Activated naive CD4-positive, alpha-beta T cell treated with Interleukin-2 at 50 U/mL for 16 hours (primary cell): ENCODE results near the gene SPCS3.
"Not testable (repeated sequence)": the region's sequence is repeated elsewhere in the genome, so short reads cannot be mapped to it uniquely, and the experiment has no call there.

Experiments used
- DNase-seq: peaks from one replicate; pipeline ENCODE4 v3.0.0-alpha.2; 2020

Gene SPCS3

DNA sequence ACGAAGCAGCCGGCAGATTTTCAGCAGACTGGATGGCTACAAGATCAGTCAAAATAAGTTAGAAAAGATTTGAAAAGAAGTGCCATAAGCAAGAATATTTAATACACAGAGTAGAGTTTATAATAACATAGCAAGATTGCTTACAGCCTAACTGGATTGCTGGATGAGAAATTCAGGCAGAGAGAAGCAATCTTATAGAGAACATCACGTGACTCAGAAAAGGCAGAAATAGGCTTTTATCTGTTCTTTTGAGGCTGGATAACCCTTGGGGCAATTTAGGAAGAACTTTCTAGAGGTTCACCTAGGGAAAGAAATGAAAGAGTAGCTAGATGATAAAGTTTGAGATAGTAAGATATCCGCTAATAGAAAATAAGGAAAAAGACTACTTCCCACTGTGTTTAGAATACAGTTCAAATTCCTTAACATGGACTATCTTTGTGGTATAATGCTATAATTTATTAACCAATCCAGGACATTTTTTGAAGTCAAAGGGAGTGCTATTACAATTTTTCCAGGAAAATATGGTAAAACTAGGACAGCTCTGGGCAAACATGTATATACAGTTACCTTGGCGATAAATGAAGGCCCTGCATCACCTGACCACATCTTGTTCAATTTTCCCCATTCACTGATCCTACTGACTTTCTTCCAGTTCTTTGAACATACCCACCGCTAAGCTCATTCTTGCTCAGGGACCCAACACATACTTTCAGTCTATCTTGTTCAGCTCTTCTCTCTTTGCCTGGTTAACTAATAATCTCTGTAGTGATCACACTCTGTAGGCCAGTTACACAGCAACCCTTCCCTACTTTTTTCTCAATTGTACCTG lies 12.7 kb upstream of the SPCS3 start:
- DNase-seq, result no peak

DNA sequence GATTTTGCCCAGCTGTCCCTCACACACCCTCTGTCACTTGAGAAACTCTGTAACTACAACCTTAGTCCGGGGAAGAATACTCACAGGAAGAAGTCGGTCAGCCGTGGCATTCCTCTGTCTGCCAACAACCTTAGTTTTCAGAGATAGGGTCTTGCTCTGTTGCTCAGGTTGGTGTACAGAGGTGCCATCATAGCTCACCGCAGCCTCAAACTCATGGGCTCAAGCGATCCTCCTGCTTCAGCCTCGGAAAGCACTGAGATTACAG lies 12.2 kb upstream of the SPCS3 start:
- DNase-seq, result no peak

DNA sequence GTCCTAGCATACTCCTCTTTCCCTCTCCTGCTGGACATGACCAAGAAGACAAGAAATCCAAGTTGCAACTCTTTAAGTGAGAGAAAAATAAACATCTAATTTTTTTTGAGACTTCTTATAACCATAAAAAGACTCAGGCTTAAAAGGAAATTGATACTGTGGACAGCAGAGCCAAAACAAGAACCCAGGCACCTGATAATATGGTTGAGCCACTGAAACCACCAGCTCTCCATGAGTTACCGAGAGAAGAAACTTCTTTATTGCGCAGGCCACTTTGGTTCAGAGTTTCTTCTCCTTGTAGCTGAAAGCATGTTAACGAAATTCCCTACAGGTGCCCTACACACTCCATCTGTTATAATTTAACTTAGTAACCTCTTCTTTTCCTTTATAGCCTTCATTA lies 11.3 kb upstream of the SPCS3 start:
- no peak for DNase-seq

DNA sequence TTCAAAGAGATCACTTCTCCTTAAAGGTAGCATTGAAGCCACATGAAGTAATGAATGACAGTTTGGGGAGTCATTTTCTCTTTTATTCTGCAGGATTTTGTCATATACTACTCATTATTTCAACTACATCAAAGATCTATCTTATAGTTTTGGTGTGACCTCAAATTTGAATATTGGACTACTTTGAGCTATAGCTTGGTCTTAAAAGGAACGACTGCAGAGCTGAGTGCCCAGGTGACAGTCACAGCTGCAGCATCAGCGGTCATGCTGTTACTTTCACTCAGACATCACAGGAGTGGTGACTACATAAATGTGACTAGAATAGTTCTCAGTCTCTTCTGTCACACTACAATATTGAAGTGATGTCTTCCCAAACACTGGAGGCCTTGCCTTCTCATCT lies 10.7 kb upstream of the SPCS3 start:
- DNase-seq, result no peak

DNA sequence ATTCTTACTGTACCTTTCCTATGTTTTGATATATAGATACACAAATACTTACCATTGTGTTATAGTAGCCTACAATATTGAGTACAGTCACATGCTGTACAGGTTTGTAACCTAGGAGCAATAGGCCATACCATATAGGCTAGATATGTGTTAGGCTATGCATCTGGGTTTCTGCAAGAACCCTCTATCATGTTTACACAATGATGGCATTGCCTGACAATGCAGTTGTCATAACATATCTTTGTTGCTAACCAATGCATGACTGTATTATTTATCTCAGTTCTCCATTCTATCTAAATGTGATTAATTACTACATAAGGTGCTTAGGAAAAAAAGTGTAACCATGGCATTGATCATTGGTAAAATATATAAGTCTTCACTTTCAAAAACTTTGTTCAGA lies 10.0 kb upstream of the SPCS3 start:
- no peak for DNase-seq

DNA sequence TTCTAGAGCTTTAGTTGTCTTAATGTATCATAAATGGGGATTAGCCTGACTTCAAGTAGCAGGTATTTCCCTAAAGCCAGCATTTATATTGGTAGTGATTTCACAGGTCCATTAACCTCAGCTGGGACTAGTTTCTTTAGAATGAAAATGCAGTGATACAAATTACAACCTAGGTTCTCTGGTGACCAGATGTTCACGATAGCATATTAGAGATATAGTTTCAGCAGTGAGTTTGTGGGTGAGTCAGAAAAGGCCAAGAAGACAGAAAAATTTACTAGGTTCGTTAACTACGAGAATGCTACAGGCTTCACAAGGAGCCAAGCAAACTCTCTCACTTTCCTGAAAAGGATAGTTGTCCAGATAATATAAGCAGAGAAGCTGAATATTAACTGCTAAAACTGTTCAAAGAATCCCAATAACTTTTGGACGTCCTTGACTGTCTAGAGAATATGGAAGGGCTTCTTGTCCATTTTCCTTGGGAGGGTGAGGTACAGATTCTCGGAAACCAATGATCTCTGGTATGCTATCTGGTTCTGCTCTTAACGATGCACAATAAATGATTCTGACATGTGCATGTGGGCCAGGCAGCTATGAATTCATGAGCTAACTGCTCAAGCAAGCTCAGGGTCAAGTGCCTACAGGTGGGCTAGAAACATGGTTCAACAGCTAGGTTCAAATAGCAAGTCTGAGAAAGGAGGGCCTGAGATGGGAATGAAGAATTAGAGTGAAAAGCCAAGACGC lies 6.0 kb upstream of the SPCS3 start:
- no peak for DNase-seq

DNA sequence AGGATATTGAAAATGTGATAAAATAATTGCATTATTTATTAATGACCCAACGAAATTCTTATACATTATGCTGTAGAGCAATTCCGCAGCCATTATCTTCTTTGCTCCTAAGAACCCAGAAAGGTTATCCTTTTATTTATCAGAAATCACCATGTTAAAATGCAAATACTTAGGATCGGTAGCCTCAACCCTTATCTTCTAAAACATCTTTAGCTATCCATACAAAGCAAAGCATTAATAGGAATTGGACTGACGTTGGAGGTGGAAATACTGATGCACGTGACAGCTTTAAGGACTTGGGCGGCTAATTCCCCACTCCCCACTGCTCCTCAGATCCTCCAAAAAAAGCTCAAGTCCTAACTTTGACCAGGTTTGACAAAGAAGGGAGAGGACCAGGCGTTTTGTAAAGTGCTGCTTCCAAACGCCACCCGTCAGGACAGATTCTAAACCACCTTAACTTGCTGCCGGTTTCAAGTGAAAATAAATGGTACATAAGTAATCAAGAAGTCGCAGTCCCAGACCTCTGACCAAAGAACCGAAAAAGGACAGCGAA lies 539 bp upstream of the SPCS3 start:
- DNase-seq, result no peak

DNA sequence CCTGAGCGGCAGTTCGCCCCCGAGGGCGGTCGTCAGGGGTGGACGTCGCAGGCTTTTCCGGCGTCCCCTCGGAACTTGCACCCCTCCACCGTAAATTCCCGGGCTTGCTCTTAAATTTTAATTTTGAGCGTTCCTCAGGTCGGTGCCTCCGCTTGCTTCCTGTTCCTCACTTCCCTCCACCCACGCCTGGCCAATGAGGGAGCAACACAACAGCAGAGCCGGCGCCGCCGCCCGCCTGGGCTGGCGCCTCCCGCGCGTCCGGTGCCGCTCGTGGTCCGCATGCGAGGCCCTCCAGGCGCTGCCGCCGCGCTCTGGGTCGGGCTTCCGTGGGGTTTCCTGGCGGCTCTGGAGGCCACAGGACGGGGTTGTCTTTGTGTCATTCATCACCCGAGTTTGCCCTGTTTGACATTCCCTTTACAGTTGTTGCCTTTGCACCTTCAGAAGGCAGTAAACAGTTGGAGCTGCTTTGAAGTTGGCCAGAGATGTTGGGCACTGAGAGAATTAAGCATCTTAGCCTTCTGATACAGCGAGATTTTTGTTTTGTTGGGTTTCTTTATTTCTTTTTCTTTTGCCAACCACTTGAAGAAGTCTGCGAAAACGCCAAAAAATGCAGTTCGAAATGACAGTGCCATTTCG lies 692 bp downstream of the SPCS3 start:
- peak; percentile 91 for DNase-seq

DNA sequence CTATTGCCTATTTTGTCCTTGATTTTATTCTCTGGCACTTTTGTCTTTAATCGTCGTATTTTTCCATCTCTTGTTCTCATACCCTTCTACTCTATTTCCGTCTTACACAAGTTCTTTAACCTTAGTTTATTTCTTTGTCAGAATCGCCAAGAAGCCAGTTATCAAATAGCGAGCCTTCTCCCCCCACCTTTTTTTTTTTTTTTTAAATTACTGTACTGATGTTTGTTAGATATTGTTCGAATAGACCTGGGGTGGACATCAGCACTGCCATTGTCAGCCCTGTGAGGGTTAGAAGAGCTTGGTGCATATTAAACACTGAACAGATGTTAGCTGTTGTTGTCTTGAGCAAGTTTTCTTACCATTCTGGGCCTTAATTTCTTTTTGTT lies 1.2 kb downstream of the SPCS3 start:
- no peak for DNase-seq

DNA sequence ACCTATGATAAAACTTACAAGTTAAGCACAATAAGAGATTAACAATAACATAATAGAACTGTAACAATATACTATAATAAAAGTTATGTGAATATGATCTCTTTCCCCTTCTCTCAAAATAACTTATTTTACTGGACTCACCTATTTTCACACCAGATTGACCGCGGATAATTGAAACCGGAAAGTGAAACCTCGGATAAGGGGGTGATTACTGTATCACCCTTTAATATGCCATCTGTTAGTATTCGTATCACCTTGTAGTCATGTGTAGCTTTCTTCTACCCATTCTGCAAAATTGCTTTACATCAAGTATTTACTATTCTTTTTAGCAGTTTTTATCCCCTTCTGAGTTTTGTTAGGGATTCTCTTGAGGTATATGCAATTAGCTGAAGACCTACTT lies 1.8 kb downstream of the SPCS3 start:
- no peak for DNase-seq

DNA sequence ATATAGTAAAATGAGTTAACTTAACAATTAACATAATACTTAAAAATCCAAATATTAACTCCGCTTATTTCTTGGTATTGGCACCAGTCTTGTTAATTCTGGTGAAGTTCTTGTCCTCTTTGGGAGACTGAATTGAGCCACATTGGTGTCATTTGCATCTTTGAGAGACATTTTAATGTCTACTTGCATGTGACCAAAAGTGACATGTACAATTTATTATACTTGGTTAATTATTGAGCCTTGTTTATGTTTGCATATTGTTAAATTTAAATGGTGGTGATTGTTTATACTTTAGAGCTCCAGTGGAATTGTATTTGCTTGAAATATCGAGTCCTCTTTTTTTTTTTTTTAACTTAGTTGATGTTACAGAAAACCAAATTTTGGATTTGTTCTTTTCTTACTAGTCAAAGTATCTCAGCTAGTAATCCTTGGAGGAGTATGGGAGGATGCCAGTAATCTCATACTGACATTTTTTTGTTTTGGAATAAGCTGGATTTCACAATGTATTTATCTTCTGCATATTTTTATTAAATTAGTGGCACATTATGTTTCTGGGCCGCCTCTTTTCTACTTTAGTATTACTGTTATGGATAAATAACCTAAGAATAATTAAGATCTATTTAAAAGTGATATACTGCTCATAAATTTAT lies 3.9 kb downstream of the SPCS3 start:
- no peak for DNase-seq

DNA sequence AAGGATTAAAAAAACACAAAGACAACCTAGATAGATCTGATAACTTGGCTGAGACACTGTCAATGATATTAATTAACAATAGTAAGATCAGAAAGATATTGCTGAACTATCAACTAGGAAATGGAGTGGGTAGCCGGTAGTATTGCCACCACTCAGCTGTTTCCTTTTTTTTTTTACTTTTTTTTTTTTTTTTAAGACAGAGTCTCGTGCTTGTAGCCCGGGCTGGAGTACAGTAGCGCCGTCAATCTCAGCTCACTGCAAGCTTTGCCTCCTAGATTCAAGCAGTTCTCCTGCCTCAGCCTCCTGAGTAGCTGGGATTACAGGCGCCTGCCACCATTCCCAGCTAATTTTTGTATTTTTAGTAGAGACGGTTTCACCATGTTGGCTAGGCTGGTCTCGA lies 5.1 kb downstream of the SPCS3 start:
- not testable (repeated sequence) for DNase-seq

DNA sequence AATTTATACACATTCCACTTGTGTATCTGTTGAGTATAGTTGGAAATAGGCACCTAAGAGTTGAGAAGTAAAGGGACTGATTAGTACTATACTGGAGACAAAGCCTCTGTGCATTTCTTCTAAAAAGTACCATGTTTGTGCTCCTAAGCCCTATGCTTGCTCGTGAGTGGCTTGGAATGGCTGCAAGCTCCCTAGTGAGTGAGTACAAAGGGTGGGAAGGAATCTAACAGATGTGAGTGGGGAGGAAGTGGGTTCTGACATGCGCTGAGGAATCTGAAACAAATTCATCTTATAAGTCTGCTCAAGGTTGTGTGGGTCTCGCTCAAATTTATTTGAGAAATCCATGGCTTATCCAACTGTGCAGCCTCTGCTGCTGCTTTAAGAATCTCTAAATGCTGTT lies 13.3 kb downstream of the SPCS3 start:
- no peak for DNase-seq

DNA sequence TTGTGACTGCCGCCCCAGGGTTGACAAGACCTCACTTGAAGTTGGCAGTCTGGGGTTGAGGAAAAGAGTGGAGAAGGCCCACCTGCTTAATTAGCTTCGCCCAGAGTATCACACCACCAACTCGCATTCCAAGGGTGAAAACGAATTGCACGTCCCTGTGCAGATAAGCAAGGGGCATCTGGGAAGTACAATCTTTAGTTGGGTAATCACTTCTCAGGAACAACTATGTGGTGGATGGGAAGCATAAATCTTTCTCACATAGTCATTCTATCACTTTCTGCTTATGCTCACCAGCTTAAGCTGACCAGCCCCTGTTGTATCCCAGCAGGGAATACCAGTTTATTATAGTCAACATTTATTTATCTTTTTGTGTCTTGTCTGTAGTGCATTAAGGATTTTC lies 14.3 kb downstream of the SPCS3 start:
- no peak for DNase-seq

DNA sequence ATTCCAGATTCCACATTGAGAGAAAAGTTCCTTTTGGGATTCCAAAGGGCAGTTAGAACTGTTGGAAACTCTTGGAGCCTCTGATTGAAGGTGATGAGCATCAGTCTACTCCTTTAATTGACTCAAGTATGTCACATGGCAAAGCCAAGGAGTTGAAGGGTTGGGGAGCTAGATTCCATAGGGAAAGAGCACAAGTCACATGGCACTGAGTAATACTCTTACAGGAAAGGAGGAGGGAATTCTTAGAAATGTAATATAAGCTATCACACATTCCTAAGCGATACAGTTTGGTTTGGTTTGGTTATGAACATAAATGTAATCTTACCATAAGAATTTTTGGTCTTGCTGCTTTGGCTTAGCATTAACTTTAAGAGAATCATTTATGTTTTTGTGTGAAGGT lies 15.7 kb downstream of the SPCS3 start:
- no peak for DNase-seq

DNA sequence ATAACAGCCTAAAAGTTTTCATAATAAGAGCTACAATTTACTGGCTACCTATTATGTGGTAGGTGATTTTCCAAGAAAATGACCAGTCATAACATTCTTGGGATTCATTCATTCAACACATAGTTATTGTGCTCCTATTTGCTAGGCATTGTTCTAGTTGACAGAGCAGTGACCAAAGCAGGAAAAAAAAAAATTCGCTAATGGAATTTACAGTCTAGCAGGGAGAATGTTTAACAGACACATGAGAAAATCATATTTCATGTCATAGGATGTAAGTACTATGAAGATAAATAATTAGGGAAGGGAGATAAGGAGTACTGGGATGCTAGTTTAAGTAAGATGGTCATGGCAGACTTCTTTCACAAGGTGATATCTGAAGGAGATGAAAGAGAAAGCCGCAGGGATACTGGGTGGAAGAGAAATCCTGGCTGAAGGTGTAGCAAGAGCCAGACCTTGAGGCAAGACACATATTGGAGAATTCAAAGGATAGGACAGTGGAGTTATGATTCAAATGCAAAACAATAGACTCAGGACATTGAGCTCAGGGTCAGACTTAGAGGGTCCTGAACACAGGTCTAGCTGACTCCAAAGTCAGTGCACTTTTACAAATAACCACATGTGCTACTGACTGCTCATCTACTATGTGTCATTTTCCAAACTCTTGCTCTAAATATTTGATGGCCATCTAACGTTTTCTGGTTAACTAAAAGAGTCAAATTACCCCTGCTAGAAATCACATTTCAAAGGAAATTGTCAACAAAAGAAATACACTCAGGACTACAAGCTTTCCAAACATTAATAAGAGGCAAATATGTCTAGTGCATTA lies 20.4 kb downstream of the SPCS3 start:
- DNase-seq, result no peak

DNA sequence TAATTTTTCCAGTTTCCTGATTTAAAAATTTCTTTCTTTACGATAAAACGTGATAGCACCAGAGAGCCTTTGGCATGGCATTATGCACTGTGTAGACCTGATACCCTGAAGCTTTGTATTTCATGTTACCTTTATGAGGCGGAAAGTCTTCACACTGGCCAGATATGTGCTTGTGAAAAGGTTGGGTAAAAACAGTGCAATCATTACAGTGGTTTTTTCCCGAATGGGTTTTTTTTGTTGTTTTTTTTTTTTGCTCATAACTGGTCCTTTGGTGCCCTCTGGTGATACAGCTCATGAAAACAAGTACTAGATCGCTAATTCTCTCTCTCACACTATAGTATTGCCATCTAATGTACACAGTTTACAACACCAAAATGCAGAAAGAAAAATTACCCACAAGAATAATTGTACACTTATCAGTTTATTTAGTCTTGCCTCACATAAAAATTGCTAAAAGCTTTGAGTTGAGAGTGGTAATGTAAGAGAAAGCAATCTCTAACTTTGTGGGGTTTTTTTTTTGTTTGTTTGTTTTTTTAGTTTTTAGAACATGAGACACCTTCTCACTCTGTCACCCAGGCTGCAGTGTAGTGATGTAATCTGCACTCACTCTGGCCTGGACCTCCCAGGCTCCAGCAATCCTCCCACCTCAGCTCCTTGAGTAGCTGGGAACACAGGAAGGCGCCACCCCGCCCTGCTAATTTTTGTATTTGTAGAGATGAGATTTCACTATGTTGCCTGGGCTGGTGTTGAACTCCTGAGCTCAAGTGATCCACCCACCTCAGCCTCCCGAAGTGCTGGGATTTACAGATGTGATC lies 21.3 kb downstream of the SPCS3 start:
- no peak for DNase-seq

DNA sequence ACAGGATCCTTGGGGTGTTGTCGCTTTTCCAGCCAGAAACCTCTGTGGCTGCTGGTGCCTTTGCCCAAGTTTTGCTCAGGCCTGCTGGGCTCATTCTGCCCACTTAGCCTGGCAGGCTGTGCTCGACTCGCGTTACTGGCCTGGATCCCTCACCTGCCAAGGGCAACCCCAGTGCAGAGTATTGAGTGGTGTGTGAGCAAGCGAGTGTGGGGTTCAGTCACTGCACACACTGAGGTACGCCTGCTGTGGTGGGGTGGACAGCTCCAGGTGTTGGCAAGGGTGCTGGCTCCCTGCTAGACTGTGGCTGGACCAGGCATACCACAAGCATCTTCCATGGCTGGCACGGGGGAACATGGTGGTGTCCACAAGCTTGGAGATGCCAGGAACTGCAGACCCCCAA lies 22.6 kb downstream of the SPCS3 start:
- no peak for DNase-seq

DNA sequence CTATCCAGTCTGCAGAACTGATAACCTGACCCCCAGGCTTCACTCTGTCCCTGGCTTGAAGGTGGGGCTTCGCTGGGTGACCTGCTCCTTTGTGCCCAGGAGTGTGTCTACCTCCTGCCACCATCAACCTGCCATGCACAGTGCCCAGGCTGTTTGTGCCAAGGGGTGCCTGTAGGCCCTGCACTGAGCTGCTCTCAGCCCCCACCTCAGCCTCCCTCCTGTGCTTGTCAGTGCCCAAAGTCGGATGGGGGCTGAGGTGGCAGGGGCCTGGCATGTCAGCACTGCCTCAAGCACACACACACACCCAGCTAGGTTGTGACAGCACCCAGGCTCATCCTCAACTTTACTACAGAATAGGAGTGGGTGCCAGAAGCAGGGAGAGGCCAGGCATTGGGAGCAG lies 23.5 kb downstream of the SPCS3 start:
- no peak for DNase-seq

DNA sequence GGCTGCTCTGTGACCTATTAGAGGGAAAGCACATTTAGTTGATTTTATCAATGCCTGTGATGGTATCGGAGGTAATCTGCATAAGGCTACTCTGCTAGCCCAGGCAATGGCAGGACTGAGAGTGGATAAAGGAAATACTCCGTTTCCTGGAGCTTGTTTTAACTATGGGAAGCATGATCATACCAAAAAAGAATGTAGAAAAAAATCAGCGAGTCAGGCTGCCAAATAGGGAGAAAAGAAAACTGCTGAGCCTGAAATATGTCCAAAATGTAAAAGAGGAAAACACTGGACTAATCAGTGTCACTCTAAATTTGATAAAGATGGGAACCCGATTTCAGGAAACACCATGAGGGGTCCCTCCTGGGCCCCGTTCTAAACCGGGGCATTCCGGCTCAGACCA lies 25.6 kb downstream of the SPCS3 start:
- DNase-seq, result not testable (repeated sequence)

DNA sequence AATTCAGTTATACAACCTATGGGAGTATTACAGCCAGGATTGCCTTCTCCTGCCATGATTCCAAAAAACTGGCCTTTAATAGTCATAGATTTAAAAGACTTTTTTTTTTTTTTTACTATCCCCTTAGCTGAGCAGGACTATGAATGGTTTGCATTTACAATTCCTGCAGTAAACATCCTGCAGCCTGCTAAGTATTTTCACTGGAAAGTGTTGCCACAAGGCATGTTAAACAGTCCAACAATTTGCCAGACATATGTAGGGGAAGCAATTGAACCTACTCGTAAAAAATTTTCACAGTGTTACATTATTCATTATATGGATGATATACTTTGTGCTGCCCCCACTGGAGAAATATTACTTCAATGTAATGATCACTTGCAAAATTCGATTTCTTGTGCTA lies 27.1 kb downstream of the SPCS3 start:
- not testable (repeated sequence) for DNase-seq

DNA sequence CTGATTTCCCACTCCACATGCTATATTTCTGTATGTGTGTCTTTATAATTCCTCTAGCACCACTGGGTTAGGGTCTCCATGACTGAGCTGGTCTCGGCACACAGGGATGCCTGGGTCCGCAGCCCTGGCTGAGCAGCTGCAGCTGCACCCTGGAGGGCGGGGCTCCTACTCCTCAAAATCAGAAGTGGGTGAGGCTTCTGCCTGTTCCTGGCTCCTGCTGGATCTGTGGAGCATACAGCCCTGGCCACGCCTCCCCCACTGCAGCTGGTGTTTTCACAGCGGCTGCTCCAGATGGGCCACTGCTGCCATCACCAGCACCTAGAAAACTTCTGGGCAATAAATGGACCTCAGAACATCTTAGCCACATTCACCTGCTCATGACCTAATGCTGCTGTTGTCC lies 30.9 kb downstream of the SPCS3 start:
- no peak for DNase-seq
